ENCODE data around the gene MAP1LC3B.

- TF ChIP-seq POLR2AphosphoS5 (IDR thresholded peaks at IDR 0.05) (no peak), CTCF (IDR thresholded peaks at IDR 0.05) (no peak)
Measured at GRCh38 chr16:87372305-87372704, 19.8 kb upstream of the MAP1LC3B start.
